Neuron (in vitro differentiated cells): ENCODE results near the gene C1orf105.
A peak's percentile ranks its signal among the peaks of the same experiment; 100 is the strongest.

Experiments
- H2AFZ ChIP-seq: one replicate; pipeline ENCODE4 v1.6.1; 2013; ENCODE audit warnings: low read depth, mild to moderate bottlenecking, inconsistent platforms, low read length, moderate library complexity
- H3K27me3 ChIP-seq: one replicate; pipeline ENCODE4 v1.6.1; 2013; ENCODE audit warnings: low read length; ENCODE audit not compliant: insufficient read depth
- H3K36me3 ChIP-seq: one replicate; pipeline ENCODE4 v1.6.1; 2013; ENCODE audit warnings: low read length; ENCODE audit not compliant: insufficient read depth
- H3K4me1 ChIP-seq: one replicate; pipeline ENCODE4 v1.6.1; 2013; ENCODE audit warnings: low read length; ENCODE audit not compliant: insufficient read depth
- H3K4me3 ChIP-seq: 2 replicates; pipeline ENCODE4 v1.5.1; 2013; ENCODE audit warnings: mild to moderate bottlenecking, low read length, moderate library complexity
- H3K9me3 ChIP-seq: one replicate; pipeline ENCODE4 v1.6.1; 2013; ENCODE audit warnings: low read length

Gene C1orf105

DNA sequence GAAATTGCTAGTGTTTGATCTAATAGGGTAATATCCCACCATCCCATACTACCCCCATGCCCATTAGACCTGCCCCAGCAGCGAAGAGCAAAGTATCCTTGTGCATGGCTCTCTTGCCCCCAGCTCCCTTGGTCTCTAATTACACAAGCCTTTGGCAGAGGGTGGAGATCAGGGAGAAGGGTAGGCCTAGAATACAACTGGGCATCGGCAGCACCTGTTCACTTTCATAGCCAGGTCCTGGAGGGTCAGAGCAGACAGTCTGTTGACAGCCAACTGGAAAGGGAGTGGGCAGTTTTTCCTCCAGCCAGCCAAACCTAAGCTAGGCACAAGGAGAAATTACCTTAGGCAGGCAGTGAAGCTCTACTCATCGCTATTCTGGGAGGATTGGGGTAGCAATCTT is 26.1 kb downstream of the C1orf105 start:
- Histone ChIP-seq H2AFZ (no peak overlapping the region), H3K27me3 (no peaks in the 10 kb centered on the region), H3K4me1 (peaks cover 12% of the 10 kb centered on the region), H3K4me3 (no peak overlapping the region), H3K9me3 (no peaks in the 10 kb centered on the region), H3K36me3 (peaks cover 12% of the 10 kb centered on the region)

DNA sequence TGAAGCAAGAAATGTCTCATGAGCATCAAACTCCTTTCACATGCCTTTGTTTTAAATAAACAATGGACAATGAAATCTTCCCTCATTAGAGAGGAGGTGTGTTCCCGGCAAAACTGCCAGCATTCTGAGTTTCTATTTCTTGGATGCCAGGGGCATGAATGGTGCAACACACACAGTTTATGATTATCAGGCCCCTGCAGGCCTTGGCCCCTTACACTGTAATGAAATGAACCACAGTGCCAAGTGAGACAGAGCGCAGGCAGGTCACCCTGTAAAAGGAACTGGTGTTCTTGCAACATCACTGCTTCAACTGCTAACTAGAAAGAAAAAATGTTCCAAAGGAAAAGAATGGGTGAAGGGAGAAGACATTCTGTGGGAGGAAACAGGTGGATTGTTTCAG is 27.2 kb downstream of the C1orf105 start:
- Histone ChIP-seq H3K27me3 (no peaks in the 10 kb centered on the region), H3K9me3 (no peaks in the 10 kb centered on the region), H3K36me3 (peaks cover 1% of the 10 kb centered on the region), H3K4me1 (peaks cover 17% of the 10 kb centered on the region), H2AFZ (no peak overlapping the region), H3K4me3 (no peak overlapping the region)

DNA sequence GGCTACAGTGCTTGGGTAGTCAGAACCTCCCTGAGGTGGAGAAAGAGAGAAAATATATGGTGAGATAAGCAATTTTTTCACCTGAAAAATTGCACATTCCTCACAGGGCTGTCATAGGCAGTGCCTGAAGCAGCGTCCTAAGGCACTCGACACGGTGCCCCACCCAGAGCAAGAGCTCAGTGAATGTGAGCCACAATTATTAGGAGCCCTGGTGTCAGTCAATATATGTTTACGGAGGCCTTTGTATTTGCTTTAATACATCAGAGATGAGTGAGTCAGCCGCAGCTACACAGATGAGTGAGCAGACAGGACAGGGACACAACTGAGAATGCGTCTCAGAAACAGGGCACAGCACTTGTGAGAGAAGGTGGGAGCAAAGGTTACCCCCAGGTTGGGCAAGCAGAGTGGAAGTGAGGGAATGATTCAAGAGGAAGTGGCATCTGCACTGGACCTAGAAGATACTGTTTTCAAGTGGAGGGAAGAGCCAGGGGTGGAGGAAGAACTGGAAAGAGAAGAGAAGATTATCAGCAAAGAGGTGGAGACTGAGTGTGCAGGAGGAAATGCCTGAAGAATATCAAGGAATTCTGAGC is 28.6 kb downstream of the C1orf105 start:
- Histone ChIP-seq H3K27me3 (no peaks in the 10 kb centered on the region), H3K4me1 (peaks cover 16% of the 10 kb centered on the region), H3K4me3 (no peak overlapping the region), H2AFZ (no peak overlapping the region), H3K36me3 (no peaks in the 10 kb centered on the region), H3K9me3 (no peaks in the 10 kb centered on the region)

DNA sequence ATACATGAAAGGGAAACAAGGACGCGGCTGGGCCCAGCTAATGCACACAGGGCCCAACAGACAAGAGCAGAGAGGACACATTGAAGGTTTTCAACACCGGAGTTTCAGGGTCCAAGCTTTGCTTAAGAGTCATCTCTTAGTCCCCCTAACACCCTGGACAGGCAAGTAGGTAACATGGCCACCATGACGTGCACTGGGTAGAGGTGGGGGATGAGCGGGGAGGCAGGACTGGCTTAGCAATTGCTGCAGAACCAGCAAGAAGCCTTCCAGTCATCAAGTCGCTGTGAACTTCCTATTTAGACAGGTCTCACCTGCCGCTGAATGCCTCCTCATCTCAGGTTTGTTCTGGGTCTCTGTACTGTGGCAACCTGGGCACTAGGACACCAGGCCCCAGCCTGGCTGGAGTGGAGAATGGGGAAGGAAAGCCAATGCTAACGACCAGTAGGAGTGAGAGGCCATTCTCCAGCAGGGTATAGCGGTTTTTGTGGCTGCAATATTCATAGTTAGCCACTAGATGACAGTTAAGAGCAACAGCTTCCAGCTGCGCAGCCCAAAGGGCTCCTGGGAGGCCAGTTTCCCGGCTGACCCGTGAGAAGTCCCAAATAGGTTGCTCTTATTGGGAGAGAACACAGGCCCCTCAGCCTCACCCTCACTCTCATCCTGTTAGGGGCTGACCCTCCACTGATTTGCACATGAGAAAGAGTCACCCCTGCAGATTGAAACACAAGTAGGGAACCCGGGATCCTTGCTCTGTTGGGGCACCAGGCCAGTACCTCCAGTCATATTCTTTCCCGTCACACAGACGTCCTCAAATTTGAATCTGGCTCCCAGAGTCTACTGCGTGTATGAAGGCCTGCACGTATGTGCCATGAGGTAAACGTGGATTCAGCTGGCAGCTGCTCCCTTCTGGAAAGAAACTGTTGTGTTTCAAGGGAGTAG is 29.4 kb downstream of the C1orf105 start:
- Histone ChIP-seq H3K9me3 (no peaks in the 10 kb centered on the region), H3K4me1 (peaks cover 16% of the 10 kb centered on the region), H3K27me3 (no peaks in the 10 kb centered on the region), H3K4me3 (no peak overlapping the region), H2AFZ (peak overlapping the region; percentile 21), H3K36me3 (no peaks in the 10 kb centered on the region)

DNA sequence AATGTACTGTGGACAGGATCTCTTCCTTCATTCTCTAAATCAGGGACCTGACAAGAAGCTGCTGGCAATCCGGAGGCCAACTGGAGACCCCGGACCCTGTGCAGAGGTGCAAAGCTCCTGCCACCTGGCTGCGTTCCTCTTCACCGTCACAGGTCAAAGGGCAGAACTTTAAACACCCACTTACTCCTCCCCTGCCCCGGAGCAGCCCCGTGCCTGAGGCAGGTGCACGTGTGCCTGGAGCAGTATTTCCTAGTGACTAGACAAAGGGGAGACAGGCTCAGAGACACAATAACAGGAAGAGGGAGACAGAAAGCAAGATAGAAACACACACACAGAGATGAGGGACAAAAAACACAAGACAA is 30.0 kb downstream of the C1orf105 start:
- H3K27me3 ChIP-seq = no peaks in the 10 kb centered on the region
- peak overlapping the region; percentile 21 for H2AFZ ChIP-seq
- no peak overlapping the region for H3K4me3 ChIP-seq
- no peaks in the 10 kb centered on the region for H3K9me3 ChIP-seq
- H3K36me3 ChIP-seq = no peaks in the 10 kb centered on the region
- peaks cover 16% of the 10 kb centered on the region for H3K4me1 ChIP-seq

DNA sequence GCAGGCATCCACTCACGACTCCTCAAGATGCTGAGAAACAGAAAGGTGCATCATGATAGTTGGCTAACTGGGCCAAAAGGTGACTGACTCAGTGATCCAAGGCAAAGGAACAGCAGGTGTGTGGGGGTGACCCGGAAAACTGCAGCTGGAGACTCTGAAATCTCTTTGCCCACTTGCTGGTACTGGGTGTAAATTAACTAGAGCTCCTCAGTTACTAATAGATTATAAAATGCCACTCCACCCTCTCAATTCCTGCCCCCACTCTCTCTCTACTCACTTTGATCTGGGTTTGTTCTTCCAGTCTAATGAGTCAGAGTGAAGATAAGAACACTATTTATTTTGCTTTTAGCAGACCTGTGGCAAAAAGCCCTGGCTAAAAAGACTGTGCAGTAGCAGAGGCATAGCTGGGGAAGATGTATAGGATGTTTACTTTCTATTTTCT is 30.5 kb downstream of the C1orf105 start:
- Histone ChIP-seq H3K9me3 (no peaks in the 10 kb centered on the region), H3K4me1 (peaks cover 16% of the 10 kb centered on the region), H3K27me3 (no peaks in the 10 kb centered on the region), H3K4me3 (no peak overlapping the region), H3K36me3 (no peaks in the 10 kb centered on the region), H2AFZ (no peak overlapping the region)

DNA sequence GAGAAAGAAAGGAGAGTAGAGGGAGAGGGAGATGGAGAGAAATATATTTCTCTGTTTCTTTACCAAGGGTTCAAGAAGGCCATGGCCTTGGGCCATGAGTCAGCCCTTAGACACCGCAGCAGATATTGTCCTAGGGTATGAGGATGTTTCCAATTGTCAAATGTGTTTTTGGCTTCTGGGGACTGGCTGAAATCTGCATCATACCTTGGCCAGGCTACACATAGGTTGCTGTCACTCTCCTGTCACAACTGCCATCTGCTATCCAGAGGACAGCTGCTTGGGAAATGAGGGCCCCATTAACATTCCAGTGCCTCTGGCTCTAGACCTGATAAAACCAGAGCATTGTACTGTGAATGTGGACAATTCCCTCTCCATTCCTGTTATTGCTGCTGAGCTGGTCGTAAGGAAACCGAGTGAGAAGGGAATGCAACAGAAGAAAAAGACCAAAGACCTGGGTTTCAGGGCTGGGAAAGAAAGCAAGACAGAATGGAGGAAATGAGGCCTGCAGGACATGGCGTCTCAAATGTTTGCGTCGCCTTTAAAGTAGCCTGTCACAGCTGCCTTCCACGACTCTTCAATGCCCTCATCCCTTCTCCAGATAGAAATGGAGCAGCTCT is 32.2 kb downstream of the C1orf105 start:
- no peaks in the 10 kb centered on the region for H3K9me3 ChIP-seq

DNA sequence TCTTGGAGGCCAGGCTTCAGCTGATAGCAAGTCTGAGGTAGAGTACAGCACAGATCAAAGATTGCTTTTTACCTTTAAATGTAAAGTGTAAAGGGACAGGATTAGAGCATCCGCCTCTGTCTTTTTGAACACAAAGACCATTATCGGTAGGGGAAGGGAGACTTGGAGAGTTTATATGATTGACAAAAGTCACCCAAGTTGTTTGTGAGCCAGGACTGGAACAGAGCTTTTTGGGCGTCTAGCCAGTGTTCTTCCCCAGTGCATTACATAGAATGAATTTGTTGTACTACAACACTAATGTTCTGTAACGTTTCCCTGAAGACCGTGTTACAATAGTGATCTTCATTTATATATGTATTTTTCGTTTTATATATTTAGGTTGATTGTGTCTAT is 32.7 kb downstream of the C1orf105 start:
- H3K36me3 ChIP-seq = no peaks in the 10 kb centered on the region
- no peaks in the 10 kb centered on the region for H3K27me3 ChIP-seq
- H3K4me3 ChIP-seq = no peak overlapping the region
- H2AFZ ChIP-seq = no peak overlapping the region
- H3K4me1 ChIP-seq = peaks cover 16% of the 10 kb centered on the region
- H3K9me3 ChIP-seq = no peaks in the 10 kb centered on the region

More for the DNA sequence above, 32.2 kb downstream of the C1orf105 start:
- Histone ChIP-seq H3K4me1 (peaks cover 16% of the 10 kb centered on the region), H2AFZ (no peak overlapping the region), H3K27me3 (no peaks in the 10 kb centered on the region), H3K4me3 (no peak overlapping the region), H3K36me3 (no peaks in the 10 kb centered on the region)

DNA sequence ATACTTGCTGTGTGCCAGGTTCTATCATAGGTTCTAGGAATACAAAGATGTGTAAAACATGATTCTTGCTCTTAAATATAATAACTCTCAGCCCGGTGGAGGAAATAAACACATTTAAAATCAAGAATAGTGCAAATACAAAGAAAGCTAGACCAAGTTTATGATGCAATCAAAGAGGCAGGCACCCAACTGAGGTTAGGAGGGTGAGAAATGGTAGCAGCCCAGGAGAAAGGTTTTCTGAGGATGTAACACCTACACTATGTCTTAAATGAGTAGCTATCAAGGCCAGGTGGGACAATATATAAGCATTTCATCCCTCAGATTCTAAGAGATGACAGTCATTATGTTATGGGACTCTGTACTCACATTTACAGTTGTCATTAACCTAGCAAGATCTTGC is 33.1 kb downstream of the C1orf105 start:
- H3K9me3 ChIP-seq = no peaks in the 10 kb centered on the region
- H3K4me1 ChIP-seq = peaks cover 16% of the 10 kb centered on the region
- H3K4me3 ChIP-seq = no peak overlapping the region

DNA sequence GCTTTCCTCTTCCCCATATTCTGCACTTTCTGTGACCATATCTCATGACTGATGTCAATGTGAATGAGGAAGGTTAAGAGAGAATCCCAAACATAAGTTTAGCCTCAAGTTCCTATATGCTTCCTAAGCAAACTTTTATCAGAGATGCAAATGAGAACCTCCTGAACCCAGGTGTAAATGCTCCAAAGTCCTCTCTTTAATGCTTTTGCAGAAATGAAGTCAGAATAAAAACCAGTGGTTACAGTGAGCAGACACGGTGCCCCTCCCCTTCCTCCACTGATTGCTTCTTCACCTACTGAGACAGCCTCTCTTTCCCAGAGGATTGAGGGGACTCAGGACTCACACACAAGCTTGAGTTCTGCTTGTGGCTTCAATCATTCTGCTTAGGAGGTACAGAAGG is 35.0 kb downstream of the C1orf105 start:
- Histone ChIP-seq H3K4me1 (peaks cover 17% of the 10 kb centered on the region), H3K4me3 (no peak overlapping the region), H3K36me3 (no peaks in the 10 kb centered on the region), H3K9me3 (no peaks in the 10 kb centered on the region), H2AFZ (no peak overlapping the region), H3K27me3 (no peaks in the 10 kb centered on the region)

More for the DNA sequence above, 33.1 kb downstream of the C1orf105 start:
- Histone ChIP-seq H3K27me3 (no peaks in the 10 kb centered on the region), H2AFZ (no peak overlapping the region), H3K36me3 (no peaks in the 10 kb centered on the region)

DNA sequence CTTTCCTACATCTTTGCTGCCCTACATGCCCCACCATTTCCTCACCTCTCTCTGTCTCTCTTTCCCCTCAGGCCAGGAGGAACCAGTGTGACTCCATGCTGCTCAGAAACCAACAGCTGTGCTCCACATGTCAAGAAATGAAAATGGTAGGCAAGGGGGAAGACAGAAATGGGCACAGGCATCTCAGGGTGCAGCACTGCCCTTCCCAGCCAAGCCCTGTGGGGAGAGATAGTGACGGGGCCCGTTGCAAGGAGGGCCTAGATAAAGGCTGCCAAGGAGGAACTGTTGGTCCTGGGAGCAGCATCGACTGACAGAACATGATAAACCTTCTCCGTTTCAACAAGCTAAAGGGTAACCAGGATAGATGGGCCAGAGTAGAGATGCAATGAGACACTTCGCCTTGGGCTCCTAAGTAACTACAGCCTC is 35.9 kb downstream of the C1orf105 start:
- Histone ChIP-seq H3K9me3 (no peaks in the 10 kb centered on the region), H3K36me3 (no peaks in the 10 kb centered on the region), H2AFZ (no peak overlapping the region), H3K4me3 (no peak overlapping the region), H3K4me1 (peaks cover 20% of the 10 kb centered on the region), H3K27me3 (no peaks in the 10 kb centered on the region)

DNA sequence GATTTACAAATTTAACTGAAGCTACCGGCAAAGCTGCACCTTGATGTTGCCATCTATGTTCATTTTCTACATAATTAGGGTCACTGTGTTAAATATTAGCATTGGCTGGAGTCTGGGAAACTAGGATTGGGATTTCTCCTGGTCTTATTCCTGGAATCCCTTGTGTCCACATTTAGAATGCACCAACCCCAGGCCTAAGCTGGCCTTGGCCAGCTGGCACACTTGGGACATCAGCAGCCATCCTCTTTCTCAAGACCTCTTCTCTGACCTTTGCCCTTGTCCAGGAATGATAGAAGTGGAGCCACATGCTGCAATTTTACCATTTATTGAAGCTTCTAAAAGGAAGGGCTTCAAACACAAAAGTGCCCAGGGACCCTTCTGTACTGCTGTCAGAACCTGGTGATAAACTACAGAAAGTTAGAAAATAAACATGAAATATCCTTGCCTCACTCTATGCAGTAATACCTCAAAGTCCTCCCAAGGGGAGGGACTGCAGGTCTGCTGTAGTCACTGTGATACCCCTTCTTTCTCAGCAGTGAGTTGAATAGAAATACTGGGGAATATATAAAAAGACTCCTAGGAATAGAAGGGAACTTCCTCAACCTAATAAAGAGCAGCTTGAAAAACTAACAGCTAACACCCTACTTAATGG is 37.1 kb downstream of the C1orf105 start:
- H3K27me3 ChIP-seq = no peaks in the 10 kb centered on the region
- no peak overlapping the region for H3K4me3 ChIP-seq
- no peak overlapping the region for H2AFZ ChIP-seq
- peaks cover 14% of the 10 kb centered on the region for H3K4me1 ChIP-seq
- no peaks in the 10 kb centered on the region for H3K9me3 ChIP-seq
- no peaks in the 10 kb centered on the region for H3K36me3 ChIP-seq

DNA sequence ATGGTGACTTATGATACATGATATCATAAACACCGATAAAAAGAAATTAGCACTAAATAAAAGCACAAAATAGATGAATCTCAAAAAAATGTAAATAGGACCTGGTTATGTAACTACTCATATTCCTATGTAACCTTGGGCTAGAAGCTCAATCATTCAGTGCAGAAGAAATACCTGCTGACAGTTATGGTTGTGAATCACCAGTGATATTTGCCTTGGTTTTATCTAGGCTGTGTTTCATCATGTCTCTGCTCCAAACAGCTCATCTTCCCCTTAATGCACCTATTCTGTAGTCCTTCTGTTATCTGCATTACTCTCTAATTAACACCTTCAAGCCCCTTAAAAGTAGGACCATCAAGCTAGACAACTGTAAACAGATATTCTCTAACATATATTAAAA is 39.7 kb downstream of the C1orf105 start:
- H3K36me3 ChIP-seq = no peaks in the 10 kb centered on the region

More for the DNA sequence above, 39.7 kb downstream of the C1orf105 start:
- Histone ChIP-seq H3K27me3 (no peaks in the 10 kb centered on the region), H2AFZ (no peak overlapping the region), H3K9me3 (no peaks in the 10 kb centered on the region), H3K4me3 (no peak overlapping the region), H3K4me1 (peaks cover 8% of the 10 kb centered on the region)
